Memory B cell (primary cell): Measurements from ENCODE around the gene MXD4.

ENCODE experiments used
- ATAC-seq: fragments of 150-1000 bp; cut with Tn5 transposase; 2 replicates; pipeline ENCODE4 v1.10.0; 2021; ENCODE audit warnings: low read depth, mild to moderate bottlenecking, moderate library complexity
- DNase-seq, 2 donors: peaks; one replicate each; pipeline ENCODE4 v3.0.0; 2022; ENCODE audit warnings: low spot score in 2 of 2
- H3K27ac Mint-ChIP-seq: one replicate; pipeline ENCODE4 v1.8.0; 2022; ENCODE audit warnings: mild to moderate bottlenecking, moderate library complexity, mixed read lengths
- H3K27me3 Mint-ChIP-seq: one replicate; pipeline ENCODE4 v1.8.0; 2022; ENCODE audit warnings: mixed read lengths
- H3K36me3 Mint-ChIP-seq: one replicate; pipeline ENCODE4 v1.8.0; 2022; ENCODE audit warnings: mild to moderate bottlenecking, mixed read lengths
- H3K4me1 Mint-ChIP-seq: one replicate; pipeline ENCODE4 v1.8.0; 2022; ENCODE audit warnings: mixed read lengths
- H3K4me3 Mint-ChIP-seq: one replicate; pipeline ENCODE4 v1.8.0; 2022; ENCODE audit warnings: mild to moderate bottlenecking, moderate library complexity, mixed read lengths
- H3K9me3 Mint-ChIP-seq: one replicate; pipeline ENCODE4 v1.8.0; 2022; ENCODE audit warnings: mixed read lengths

MXD4 gene

GRCh38 chr4:2258091-2259035 is 3.5 kb downstream of the MXD4 start:
- H3K36me3 Mint-ChIP-seq, result peaks cover 7% of the 10 kb centered on the region
- no peak overlapping the region for H3K4me3 Mint-ChIP-seq
- no peaks in the 10 kb centered on the region for H3K9me3 Mint-ChIP-seq
- DNase-seq (no peak), ATAC-seq (no peak)
- no peak overlapping the region for H3K27ac Mint-ChIP-seq
- peaks cover 11% of the 10 kb centered on the region for H3K4me1 Mint-ChIP-seq
- H3K27me3 Mint-ChIP-seq, result no peaks in the 10 kb centered on the region

DNA sequence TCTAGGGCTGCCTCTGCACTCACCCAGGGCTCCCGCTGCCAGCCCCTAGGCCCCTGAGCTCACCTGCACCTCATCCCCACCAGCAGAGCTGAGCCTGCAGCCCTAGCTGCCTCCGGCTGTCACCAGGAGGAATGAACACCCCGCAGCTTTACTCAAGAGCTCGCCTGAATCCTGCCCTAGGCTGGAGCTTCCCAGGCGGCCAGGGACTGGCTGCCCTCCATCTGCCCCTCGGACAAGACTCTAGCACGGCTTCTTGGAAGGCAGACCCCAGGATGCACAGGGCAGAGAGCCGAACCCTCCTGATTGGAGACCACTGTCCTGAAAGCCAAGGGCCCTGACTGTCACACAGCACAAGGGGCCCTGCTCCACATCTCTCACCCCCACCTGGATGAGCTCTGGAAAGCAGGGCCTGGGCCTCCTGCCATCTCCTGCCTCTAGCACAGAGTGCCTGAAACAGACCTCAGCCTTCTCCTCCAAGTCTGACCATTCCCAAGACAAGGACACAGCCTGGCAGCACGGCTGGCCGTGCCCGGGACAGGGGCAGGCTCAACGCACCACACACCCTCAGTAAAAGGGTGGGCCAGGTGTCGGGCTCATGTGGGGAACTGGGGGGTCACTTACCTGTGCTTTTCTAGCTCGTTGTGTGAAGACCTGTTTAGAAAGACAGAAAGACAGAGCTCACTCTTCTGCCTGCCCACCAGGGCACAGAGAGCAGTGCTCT is 4.4 kb downstream of the MXD4 start:
- Mint-ChIP-seq H3K36me3 (peaks cover 7% of the 10 kb centered on the region), H3K4me1 (peaks cover 11% of the 10 kb centered on the region), H3K9me3 (no peaks in the 10 kb centered on the region), H3K27ac (peak overlapping the region; percentile 77), H3K4me3 (no peak overlapping the region), H3K27me3 (no peaks in the 10 kb centered on the region)
- ATAC-seq, result no peak
- DNase-seq, result peak in 1 of 2 donors; percentile 7

- H3K27ac Mint-ChIP-seq, result peak overlapping the region; percentile 77
- no peaks in the 10 kb centered on the region for H3K27me3 Mint-ChIP-seq
- DNase-seq (no peak), ATAC-seq (no peak)
- H3K36me3 Mint-ChIP-seq, result peaks cover 11% of the 10 kb centered on the region
- peaks cover 11% of the 10 kb centered on the region for H3K4me1 Mint-ChIP-seq
- H3K4me3 Mint-ChIP-seq, result peak overlapping the region; percentile 7
- no peaks in the 10 kb centered on the region for H3K9me3 Mint-ChIP-seq
Measured at GRCh38 chr4:2256781-2257191, 5.1 kb downstream of the MXD4 start.

DNA sequence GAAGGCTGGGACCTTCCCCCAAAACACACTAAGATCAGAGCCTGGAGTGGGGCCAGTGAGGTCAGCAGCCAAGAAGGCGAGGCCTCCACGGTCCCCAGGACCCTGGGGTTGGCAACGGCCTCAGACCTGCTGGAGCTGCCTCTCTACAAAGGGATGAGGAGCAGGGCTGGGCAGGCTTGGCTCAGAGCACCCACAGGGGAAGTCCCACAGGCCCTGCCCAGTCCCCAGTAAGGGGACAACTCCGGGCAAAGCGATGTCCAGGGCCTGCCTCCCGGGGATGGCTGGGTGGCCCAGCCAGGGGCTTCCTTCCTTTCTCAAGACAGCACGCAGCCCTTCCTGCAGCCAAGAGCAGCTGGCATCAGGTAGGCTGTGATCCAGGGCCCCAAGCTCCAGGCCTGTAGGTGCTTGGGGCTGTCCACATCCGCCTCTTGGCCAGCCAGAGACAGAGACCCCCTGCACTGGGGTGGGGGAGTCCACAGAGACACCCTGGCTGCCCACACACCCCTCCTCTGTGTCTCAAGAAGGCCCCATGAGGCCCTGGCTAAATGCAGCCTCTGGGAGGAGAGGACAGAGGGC is 5.7 kb downstream of the MXD4 start:
- H3K27ac Mint-ChIP-seq, result no peak overlapping the region
- ATAC-seq (no peak), DNase-seq (peak in 1 of 2 donors; percentile 9)
- H3K4me3 Mint-ChIP-seq, result no peak overlapping the region
- peaks cover 11% of the 10 kb centered on the region for H3K4me1 Mint-ChIP-seq
- H3K9me3 Mint-ChIP-seq, result no peaks in the 10 kb centered on the region
- H3K27me3 Mint-ChIP-seq, result no peaks in the 10 kb centered on the region
- peaks cover 11% of the 10 kb centered on the region for H3K36me3 Mint-ChIP-seq

DNA sequence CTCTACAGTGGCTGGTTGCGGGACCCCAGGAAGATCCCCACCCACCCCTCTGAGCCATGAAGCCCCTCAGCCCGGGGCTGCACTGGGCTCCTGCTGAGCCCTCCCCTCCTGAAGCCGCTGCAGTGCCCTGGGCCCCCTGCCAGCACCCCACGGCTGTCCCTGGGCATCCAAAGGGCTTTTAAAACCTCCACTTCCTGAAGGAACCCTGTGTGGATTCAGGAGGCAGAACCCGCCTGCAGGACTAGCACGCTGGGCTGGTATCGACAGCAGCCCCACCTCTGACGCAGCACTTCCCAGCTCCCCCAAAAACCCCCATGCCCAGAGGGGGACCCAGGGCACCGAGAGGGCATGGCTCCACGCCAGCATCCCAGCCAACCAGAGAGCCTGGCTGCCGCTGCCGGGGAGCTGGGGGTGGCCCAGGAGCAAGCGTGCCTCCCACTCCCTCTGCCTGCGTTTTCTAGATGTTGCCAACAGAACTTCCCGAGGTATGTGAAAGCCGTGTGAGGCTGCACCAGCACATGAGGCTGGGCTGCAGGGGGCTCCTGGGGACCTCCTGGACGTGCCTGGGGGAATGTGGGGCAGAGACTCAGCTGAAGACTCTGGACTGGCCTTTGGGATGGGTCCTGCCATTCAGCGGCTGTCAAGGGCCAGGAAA is 6.3 kb downstream of the MXD4 start:
- no peak overlapping the region for H3K27ac Mint-ChIP-seq

GRCh38 chr4:2254665-2255500 is 7.0 kb downstream of the MXD4 start:
- peak in 1 of 2 donors; percentile 7 for DNase-seq
- H3K27ac Mint-ChIP-seq, result no peak overlapping the region

More for the DNA sequence above, 6.3 kb downstream of the MXD4 start:
- peaks cover 11% of the 10 kb centered on the region for H3K4me1 Mint-ChIP-seq
- H3K9me3 Mint-ChIP-seq, result no peaks in the 10 kb centered on the region
- H3K27me3 Mint-ChIP-seq, result no peaks in the 10 kb centered on the region
- peaks cover 11% of the 10 kb centered on the region for H3K36me3 Mint-ChIP-seq
- ATAC-seq (no peak), DNase-seq (peak in 1 of 2 donors; percentile 5)
- H3K4me3 Mint-ChIP-seq, result no peak overlapping the region

DNA sequence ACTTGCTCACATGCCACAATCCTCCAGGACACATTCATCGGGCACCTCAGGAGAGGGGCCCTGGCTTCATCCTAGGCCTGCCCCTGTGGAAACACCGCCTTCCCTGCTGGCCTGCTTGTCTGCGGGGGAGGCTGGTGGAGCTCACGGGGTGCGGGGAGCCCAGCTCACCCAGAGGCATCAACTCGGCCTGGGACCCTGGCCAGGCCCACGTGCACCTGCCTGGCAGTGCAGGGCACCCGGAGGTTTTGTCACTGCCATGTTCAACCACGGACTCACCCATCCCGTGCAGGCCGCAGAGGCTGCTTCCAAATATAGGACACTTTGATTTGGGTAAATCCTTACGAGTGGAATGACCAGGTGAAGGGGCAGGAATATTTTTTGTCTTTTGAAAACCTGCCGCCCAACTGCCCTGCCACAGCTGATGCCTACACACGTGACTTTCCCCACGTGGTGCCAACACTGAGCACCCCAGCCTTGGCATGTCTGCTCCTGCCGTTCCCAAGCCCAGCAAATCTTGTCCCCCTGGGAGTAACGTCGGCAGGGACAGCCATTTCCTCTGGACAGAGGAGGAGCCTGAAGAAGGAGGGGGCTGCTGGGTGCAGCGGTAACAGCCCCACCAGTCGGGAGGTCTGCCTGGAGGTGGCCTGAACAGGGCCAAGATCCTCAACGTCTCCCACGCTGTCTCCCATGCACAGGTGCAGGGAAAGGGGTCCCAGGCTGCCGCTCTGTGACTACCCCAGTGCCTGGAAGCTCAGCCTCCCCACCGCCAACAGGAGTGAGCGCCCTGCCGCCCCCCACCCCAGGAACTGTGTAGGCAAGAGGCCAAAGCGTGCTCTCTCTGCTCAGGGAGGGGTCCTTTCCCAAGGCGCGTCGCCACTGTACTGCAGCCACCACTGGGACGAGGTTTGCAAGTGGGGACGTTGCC is 8.5 kb downstream of the MXD4 start:
- peaks cover 13% of the 10 kb centered on the region for H3K36me3 Mint-ChIP-seq
- no peak overlapping the region for H3K27ac Mint-ChIP-seq
- ATAC-seq (no peak), DNase-seq (peak in 1 of 2 donors; percentile 8)
- H3K27me3 Mint-ChIP-seq, result no peaks in the 10 kb centered on the region
- no peaks in the 10 kb centered on the region for H3K9me3 Mint-ChIP-seq
- H3K4me3 Mint-ChIP-seq, result no peak overlapping the region
- H3K4me1 Mint-ChIP-seq, result peaks cover 11% of the 10 kb centered on the region

More at GRCh38 chr4:2254665-2255500, 7.0 kb downstream of the MXD4 start:
- Mint-ChIP-seq H3K27me3 (no peaks in the 10 kb centered on the region), H3K4me3 (no peak overlapping the region), H3K36me3 (peaks cover 13% of the 10 kb centered on the region), H3K9me3 (no peaks in the 10 kb centered on the region), H3K4me1 (peaks cover 11% of the 10 kb centered on the region)
- no peak for ATAC-seq

DNA sequence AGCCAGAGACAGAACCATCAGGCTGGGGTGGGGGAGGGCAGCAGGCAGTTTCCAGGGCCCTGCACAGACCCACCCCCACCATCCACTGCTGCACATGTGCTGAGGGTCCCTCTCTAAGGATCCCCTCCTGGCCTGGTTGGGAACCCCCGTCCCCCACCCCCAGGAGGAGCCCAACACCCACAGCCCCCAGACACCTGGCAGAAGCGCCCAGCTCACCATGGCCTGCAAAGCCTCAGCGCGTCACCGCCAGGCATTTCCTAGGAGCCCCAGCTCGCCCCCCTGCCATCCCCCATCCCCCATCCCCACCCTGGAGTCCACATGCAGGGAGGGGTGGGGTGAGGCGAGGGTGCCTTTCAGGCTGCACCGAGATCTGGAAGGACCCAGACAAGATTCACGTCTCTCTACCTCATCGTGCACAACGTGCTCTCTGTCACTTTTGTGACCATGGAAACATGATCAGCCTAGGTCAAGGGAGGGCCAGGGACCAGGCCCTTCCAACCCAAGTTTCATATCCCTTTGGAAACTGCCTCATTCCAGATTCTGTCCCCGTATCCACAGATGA is 9.3 kb downstream of the MXD4 start:
- peaks cover 10% of the 10 kb centered on the region for H3K4me1 Mint-ChIP-seq
- H3K4me3 Mint-ChIP-seq, result no peak overlapping the region
- peaks cover 13% of the 10 kb centered on the region for H3K36me3 Mint-ChIP-seq
- H3K27me3 Mint-ChIP-seq, result no peaks in the 10 kb centered on the region
- H3K9me3 Mint-ChIP-seq, result no peaks in the 10 kb centered on the region
- ATAC-seq (no peak), DNase-seq (no peak)
- no peak overlapping the region for H3K27ac Mint-ChIP-seq

DNA sequence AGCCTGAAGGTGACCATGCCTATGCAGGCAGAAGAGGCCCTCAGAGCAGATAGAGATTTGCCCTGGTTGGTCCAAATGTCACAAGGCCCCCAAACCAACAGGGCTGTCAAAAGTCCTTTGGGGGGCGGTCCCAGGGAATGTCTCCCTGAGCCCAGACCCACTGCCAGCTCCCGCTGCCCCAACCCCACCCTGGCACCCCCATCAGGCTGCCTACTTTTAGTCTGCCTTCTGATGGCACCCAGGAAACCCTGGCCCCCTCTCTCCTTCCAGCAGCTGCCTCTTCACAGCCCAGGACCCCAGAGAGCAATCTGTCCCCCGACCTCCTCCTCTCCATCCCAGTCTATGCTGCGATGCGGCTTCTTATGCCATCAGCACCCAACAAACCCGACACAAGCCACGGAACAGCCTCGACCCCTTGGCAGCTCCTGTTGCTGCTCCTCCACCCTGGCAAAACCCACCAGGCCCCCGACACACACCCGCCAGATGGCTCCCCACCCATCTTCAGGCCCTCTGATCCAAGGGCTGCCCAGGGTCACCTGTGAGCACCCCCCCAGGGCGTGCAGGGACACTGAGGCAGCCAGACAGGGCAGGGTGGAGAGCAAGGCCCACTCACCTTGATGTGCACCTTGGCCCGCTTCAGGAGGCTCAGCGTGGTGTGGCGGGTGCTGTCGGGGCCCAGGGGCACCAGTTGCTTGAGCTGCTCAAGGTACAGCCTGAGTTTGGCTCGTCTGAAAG is 9.9 kb downstream of the MXD4 start:
- H3K27ac Mint-ChIP-seq, result no peak overlapping the region

GRCh38 chr4:2251073-2251794 is 10.7 kb downstream of the MXD4 start:
- Mint-ChIP-seq H3K36me3 (peaks cover 13% of the 10 kb centered on the region), H3K4me3 (no peak overlapping the region)

More for the DNA sequence above, 9.9 kb downstream of the MXD4 start:
- ATAC-seq (no peak), DNase-seq (peak in 1 of 2 donors; percentile 10)
- H3K9me3 Mint-ChIP-seq, result no peaks in the 10 kb centered on the region
- H3K4me3 Mint-ChIP-seq, result no peak overlapping the region
- H3K4me1 Mint-ChIP-seq, result peaks cover 6% of the 10 kb centered on the region
- H3K27me3 Mint-ChIP-seq, result no peaks in the 10 kb centered on the region
- H3K36me3 Mint-ChIP-seq, result peaks cover 13% of the 10 kb centered on the region

More at GRCh38 chr4:2251073-2251794, 10.7 kb downstream of the MXD4 start:
- H3K27me3 Mint-ChIP-seq, result no peaks in the 10 kb centered on the region
- DNase-seq, result peak in 1 of 2 donors; percentile 10
- peaks cover 2% of the 10 kb centered on the region for H3K4me1 Mint-ChIP-seq
- no peak overlapping the region for H3K27ac Mint-ChIP-seq
- no peaks in the 10 kb centered on the region for H3K9me3 Mint-ChIP-seq
- no peak for ATAC-seq
